ENCODE results near the gene PCSK4.
A peak's percentile ranks its signal among the peaks of the same experiment; 100 is the strongest.
"Not testable (repeated sequence)": the region's sequence is repeated elsewhere in the genome, so short reads cannot be mapped to it uniquely, and the experiment has no call there.

PCSK4 gene

DNA sequence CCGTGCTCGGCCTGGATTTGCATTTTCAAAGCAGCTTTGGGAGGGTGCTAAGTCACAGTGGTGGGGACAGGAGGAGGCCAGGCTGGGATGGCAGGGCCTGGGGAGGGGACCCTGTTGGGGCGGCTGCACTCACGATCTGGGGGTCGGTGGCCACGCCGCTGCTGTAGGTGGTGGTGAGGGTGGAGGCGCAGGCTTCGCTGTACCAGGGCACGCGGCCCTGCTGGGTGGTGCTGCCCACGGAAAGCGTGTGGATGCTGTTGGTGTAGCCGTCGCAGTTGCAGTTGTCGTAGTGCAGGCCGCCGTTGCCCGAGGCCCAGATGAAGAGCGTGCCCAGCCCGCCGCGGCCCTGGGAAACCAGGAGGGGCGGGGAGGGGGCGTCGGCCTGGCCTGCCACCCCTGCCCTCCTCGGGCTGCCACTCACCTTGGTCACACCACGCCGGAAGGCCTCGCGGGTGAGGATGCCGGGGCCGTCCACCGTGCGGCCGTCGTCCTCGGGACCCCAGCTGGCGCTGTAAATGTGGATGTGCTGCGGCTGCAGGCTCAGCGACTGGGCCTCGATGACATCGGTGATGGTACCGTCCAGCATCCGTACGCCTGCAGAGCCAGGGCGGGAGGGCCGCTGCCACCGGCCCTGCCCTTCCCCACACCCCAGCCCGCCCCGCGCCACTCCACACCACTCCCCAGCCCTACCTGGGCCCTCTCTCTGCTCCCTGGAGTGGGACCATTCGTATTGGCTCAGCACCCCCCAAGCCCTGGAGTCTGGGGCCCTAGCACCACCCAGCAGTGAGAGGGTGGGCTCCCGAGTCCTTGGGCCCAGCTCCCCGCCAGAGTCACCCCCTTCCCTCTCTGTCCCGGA is 3.2 kb downstream of the PCSK4 start:
- DNase-seq, result no peak

DNA sequence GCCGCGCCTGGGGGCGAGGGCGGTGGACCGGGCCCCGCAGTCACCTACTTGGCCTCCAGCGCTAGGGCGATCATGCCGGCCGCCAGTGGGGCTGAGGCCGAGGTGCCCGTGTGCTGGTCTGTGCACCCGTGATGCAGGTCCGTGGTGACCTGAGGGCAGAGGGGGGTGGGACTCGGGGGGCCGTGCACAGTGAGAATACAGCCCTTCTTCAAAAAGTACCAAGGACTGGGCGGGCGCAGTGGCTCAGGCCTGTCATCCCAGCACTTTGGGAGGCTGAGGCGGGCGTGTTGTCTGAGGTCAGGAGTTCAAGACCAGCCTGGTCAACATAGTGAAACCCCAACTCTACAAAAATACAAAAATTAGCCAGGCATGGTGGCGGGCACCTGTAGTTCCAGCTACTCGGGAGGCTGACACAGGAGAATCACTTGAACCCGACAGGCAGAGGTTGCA is 6.1 kb downstream of the PCSK4 start:
- no peak for DNase-seq

DNA sequence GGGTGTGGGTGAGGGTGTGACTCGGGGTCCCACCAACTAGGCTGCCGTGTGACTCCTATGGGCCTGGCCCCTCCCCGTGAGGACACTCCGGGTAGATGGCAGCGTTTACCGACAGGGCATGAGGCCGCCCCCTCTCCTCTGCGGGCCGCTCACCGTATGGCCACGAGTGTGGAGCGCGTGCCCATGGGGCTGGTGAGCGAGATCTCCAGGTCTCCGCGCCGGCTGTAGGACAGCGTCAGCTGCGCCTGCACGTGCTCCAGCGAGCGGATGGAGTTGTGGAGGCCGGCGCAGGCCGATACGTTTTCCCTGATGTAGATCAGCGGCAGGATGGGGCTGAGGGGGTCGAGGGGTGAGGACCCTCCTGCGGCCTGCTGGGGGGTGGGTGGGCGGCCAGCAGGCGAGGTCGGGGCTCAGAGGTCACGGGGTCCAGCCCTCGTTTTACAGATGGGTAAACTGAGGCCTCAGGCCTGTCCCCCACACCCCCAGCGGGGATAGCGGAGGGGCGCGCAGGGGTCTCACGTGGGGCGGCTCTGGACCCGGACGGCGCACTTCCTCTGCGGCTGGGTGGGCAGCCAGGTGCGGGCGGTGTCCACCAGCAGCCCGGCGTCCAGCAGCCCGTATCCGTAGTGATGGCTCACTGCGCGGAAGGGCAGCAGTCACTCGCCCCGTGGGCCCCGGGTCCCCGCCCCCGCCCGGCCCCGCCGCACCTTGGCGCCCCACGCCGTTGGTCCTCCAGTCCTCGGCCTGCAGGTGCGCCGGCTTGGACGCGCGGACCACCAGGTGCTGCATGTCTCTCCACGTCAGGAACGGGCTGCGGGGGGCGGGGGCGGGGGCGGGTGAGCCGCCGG is 6.8 kb downstream of the PCSK4 start:
- no peak for DNase-seq

DNA sequence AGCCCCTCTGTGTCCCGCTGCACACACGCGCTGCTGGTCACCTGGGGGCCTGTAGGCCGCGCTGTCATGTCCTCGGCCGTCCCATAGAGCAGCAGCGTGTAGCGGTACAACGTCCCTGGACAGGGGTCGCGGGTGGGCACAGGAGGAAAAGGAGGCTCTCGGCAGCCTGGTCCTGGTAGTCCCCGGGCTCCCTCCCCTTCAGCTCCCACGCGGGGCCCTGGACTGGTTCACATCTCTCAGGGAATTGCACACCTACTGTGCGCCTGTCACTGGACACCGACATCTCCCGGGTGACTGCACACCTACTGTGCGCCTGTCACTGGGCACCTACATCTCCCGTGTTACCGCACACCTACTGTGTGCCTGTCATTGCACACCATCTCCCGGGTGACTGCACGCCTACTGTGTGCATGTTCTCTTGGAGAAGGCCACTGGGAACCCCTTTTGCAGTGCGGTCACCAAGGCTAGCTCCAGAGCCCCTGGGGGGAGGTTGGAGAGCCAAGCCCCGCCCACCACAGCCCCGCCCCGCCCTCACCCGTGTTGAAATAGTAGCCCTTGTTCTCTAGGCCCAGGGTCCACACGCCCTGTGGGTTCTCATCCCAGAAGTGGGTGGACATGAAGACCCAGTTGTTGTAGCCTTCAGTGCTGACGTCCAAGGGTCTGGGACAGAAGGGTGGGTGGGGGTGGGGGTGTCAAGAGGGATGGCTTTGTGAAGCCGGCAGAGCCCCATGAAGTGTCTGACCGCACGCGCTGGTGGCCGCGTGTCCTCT is 7.6 kb downstream of the PCSK4 start:
- no peak for DNase-seq

DNA sequence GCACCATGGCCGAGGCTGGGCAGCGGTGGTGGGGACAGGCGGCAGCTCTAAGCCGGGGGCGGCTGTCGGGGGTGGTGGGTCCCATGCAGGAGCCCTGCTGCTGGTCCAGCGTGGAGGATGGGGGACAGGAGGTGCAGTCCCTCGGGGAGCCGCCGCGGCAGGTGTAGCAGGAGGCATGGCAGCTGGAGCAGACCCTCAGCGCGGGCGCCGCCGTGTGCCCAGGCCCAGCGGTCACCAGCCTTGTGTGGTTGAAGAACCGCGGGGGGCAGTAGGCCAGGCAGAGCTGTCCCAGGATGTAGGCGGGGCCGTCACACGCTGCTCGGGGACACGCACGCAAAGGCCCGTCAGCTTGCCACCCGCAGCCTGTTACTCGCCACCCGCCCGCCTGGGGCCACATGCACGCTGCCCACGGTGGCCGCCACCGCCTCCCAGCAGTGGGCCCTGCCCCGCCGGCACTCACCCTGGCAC is 8.2 kb downstream of the PCSK4 start:
- DNase-seq, result no peak

DNA sequence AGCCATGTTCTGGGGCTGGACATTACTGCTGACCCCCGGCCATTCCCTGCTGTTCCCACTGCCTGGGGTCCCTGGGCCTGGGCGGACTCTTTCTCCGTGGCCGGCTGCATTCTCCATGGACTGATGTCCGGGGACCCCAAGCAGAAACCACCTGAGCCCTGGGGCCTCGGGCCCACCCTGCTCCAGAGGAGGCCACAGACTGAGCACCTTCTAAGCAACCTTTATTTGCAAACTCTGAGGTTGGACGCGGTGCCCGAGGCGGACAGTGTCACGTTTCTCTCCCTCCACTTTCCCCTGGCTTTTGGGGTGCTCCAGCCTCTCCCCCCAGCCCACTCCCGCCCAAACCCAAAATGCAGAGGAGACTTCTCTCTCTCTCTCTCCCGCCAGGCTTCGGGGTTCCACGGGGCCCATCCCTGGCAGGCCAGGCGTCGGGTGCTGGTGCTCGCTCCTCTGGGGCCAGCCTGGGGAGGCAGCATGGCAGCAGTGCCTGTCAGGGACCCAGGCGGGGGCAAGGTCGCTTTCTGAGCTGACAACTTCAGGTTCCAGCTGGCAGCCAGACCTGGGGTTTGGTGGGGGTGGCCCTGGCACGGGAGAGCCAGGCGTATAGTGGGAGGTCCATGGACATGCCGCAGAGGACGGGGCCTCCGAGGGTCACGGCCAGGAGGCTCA is 8.8 kb downstream of the PCSK4 start:
- no peak for DNase-seq

DNA sequence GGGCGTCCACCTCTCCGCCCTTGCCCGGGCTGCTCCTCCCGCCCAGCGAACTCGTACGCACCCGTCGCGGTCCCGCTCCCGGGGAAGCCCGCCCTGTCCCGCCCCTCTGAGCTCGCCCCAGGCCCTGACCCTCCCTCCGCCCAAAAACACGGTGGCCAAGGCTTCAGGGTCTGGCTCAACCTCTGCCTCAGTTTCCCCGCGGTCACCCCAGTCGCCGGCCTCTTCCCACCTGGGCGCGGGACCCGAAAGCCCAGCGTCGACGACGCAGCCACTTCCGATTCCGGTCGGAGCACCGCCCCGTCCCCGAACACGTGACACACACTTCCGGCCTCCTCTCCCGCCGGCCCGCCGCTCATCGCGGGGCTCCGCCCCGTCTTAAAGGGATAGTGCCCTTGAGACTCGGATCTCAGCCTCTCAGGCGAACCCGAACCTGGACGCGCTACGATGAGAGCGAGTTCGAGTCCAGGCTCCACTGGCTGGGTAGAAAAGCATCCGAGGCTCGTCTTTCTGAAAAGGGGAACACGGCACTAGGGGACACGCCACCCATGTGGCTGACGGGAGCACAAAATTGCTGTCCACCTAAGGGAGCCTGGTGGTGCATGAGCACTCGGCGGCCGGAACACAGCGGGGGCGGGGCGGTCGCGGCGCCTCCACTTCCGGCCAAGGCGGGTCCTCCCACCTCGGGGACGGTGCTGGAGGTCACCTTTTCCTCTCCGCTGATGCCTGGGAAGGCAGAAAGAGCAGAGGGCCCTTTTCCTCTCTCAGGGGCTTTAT is 11.0 kb downstream of the PCSK4 start, which contains the start of gene C19orf25:
TSS of gene C19orf25 (minus strand) at position 282 of the 774 bp plus-strand sequence. CDS start 312 bp downstream, outside the sequence.
- peak; percentile 95 for DNase-seq

DNA sequence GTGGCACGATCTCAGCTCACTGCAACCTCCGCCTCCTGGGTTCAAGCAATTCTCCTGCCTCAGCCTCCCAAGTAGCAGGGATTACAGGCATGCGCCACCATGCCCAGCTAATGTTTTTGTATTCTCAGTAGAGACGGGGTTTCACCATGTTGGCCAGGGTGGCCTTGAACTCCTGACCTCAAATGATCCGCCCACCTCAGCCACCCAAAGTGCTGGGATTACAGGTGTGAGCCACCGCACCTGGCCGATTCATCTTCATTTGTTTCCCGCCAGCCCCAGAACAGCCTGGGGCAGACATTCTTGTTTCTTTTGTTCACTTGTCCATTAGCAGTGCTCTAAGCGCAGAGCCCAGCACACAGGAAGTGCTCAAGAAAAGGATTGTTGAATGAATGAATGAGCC is 13.1 kb downstream of the PCSK4 start:
- not testable (repeated sequence) for DNase-seq

DNA sequence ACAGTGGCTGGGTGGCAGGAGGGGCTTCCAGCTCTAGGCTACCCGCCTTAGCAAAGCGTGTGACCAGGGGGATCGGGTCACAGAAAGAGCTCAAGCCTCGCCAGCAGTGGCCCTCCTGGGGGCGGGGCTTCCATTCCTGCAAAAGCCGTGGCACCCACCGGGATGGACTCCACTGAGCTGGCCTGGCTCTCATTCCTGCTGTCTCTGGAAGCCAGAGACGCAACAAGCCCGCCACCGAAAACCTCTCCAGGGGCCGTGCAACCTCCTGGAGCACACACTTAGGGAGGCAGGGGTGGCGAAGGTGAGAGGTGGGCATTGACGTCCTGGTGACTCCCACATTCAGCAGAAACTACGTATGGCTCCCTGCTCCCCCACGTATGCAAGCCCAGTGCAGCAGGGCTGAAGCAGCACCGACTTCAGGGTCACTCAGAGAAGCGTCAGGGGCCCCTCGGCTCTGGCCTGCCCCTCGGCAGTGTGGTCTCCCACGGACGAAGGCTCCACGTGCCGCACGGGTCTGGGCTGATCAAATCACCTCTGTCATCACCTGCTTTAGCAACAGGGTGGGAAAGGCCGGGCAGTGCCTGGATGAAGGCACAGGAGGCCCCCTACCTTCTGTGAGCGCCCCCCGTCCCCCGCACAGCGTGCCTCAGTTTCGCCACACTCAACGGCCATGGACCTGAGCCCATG is 14.3 kb downstream of the PCSK4 start:
- DNase-seq, result no peak

DNA sequence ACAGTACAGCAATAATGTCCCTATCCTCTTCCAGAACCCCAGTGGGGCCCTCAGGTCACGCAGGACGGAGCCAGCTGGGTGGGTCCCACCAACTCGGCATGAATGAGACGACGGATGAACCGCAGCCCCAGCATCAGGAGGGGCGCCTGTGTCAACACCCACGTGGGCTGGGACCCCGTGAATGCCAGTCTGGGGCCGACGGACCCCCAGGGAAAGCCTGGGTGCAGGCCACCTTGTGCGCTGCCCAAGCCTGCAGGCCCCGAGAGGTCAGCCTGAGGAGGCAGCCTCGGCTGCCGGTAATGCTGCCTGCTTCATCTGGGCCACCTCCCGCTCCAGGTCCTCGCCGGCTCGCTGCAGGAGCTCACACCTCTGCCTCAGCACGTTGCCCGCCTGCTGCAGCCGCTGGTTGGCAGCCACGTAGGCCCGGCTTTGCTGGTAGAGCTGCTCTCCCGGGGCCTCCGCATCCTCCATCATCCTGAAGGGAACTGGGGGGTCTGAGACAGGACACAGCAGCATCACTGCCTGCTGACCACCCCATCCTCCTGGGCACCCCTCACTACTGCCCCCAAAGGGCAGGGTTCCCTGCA is 15.3 kb downstream of the PCSK4 start:
- DNase-seq, result no peak

DNA sequence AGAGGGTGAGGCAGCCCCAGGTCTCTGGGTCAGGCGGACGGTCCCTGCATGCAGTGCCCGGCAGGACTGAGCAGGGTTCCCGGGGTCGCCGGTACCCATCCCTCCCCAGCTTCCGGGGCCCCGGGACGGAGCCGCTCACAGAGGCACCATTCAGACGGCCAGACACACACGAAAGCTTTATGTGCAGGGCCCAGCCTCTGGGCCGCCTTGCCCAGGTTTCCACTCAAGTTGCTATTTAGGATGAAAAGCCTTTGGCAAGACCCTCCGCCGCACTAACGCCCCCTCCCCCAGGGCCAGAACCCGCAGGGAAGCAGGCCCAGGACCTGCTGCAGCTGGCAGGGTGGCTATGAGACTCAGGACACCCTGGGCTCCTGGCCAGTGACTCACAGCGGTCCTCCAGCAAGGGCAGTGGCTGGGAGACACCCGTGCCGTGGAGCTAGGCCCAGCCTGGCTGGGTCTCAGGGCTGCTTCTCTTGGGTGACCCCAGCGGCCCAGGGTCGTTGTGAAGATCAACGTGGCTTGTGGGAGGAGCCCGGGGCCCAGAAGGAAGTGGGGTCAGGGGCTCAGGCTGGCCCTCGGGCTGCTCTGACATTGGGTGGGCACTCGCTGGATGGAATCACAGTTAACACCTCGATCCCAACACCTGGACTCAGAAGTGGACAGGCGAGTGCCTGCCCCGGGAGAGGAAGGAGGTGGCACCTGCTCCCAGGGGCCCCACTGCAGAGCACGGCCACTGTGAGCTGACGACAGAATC is 16.0 kb downstream of the PCSK4 start:
- no peak for DNase-seq

DNA sequence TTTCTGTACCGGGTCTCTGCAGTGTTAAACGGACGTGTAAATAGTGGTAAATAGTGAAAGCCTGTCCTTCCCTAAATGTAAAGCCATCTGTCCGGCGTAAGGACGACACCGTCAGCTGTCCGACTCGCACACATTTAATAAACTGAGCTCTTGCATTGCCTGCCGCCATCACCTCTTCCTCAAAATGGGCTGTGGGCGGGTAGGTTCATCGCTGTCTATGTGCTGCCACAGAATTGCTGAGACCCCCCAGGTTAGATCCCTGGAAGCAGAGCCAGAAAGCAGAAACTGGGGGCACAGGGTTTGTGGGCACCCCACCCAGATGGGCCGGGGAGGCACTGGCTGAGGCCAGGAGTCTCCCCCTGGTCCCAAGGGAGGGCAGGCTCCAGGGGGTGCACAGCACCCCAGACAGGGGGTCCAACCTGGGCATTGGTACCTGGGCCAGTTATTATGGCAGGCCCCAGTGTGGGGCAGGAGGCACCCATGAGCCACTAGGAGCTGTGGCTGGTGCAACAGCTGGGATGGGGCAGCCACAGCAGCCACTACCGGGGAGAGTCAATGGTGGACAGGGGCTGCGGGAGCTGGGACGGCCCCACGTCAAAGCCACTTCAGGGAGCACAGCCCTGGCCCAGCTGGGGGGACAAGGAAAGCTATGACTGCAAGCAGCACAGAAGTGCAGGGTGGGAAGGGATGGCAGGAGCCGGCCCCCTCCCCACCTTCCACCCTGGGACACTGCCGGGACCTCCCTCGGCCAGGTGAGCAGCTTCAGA is 16.9 kb downstream of the PCSK4 start:
- DNase-seq, result no peak

DNA sequence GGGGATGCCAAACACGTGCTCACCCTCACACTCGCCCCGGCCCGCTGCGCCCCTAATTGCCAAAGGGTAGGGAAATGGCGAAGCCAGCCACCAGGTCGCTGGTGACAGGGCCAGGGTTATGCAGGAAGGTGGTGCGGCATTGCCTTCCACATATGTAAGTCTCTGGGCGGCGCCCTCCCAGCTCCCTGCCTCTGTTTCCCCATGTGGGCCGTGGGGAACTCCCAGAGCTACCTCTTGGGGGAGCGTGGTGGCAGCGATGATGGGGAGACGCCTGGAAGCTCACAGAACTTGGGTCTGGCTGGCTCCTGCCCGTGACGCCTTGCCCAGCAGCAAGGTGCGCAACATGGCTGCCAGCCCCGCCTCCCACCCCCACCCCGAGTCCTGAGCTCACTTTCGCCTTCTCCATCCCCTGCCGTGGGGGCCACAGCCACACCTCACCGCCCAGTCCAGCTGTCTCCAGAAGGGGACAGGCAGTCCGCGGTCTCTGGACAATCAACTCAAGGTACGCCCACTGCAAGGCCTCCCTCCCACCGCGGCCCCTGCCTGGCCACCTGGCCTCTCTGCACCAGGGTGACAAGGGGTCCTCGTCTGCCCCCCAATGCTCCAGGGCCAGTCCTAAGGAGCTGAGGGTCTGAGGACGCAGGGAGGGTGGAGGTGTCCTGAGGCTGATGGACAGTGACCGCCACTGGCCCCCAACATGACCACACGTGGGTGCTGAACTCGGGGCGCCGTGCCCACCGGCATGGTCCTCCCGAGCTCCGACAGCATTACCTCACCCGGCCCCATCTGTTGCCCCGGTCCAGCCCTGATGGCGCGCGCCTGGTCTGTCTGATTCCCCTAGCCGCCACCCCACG is 17.7 kb downstream of the PCSK4 start:
- no peak for DNase-seq

DNA sequence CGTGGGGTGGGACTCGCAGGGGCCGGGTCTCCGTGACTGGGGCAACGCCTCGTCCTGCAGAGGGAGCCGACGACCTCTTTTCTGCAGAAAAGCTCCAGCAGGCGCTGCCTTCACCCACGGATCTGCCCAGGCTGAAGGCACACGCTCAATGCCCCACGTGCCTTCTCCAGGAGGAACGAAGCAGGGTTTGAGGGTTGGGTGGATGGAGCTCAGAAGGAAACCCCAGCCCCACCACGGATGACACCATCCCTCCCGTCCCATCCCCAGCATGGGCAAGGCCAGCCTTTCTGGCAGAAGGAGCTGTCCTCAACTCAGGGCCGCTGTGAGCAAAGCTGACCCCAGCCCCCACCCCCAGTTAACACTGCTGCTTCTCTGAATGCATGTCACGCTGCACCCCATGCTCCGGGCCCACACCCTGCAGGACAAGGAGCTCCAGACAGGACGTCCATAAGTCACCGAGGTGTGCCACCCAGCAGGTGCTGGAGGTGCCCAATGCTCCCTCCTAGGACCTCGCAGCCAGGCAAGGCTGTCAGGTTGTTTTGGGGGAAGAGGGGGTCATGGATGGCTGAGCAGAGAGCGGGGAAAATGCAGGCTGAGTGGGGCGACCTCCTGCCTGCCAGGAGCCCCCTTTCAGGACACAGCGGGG is 18.5 kb downstream of the PCSK4 start:
- no peak for DNase-seq

DNA sequence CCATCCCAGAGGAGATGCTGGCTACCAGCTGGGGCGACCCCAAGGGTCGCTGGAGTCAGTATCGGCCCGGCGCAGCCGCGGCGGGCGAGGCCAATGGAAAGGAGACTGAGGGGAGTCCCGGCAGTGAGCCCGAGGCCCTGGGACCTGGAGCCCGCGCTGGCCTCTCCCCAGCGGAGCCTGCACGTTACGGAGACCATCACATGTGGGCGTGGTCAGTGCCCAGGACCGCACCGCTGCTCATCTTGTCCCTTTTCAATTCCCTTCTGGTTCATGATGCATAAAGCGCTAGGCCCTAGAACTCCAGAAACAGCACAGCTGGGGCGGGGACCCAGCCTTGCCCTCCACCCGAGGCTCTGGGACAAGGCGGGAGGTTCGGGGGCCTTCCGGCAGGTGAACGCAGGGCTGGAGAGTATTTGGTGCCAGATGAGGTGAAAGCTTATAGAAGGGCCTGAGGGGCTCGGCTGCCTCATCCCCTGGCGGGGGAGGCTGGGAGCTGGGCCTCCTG is 19.1 kb downstream of the PCSK4 start:
- DNase-seq, result peak; percentile 28

DNA sequence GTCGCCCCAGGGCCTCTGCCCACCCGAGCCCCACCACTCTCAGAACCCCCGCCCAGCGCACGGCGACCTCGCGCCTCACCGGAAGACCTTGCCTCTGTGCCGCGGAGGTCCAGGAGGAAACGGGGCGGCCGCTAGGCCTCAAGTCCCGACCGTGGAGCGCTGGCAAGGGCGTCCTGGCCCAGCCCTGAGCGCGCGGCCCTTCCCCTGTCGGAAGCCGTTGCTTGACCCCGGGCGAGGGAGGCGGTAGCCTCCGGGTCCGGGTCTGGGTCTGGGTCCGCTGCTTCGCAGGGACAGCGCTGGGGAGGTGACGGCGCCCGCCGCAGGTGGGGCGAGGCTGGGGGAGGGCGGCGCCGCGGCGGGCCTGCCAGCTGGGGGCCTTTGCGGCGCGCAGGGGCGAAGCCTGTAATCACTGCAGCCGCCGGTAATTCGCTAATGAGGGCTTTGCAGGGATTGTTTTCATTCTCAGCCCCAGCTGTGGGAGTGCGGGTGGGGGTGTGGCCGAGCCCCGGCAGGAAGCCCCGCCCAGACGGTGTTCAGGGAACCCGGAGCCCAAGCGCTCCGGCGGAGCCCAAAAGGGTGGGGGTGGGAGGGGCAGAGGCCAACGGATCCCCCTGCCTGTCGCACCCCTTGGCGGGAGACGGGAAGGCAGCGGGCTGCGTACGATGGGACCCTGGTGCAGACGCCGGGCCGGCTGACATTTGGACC is 19.7 kb downstream of the PCSK4 start:
- DNase-seq, result peak; percentile 25

DNA sequence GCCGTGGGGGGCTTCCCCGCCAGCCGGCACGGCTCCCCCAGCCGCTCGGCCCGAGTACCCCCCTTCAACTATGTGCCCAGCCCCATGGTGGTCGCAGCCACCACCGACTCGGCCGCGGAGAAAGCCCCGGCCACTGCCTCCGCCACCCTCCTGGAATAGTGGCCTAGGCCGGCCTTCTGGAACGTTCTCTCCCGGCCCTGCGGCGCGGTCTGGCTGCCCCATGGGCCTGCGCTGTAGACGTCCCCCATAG is 20.2 kb downstream of the PCSK4 start:
- no peak for DNase-seq

Measured in hematopoietic multipotent progenitor cell treated with erythropoietin and hydrocortisone succinate and interleukin-3 and kit ligand, for 8 days (in vitro differentiated cells).